ENCODE data around the gene FYN. TPM values are rescaled to one million over a fixed set of nuclear protein-coding genes. Genes with fewer than 3 reads are reported as not detected.

FYN gene
- total RNA-seq, 1 experiment from 2014 or later: 37.8 TPM

DNA sequence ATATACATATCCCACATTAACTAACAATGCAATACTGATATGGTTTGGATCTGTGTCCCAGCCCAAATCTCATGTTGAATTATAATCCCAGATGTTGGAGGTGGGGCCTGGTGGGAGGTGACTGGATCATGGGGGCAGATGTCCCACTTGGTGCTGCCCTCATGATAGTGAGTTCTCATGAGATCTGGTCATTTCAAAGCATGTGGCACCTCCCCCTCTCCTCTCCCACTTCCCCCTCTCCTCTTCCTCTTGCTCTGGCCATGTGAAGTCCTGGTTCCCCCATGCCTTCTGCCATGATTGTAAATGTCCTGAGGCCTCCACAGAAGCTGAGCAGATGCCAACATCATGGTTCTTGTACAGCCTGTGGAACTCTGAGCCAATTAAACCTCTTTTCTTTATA, 71.2 kb downstream of the FYN start:
- H3K27ac Mint-ChIP-seq (ENCODE audit: low read depth, unreplicated experiment): no peak overlapping the region
- POLR2A ChIA-PET: no interaction called here
- intact Hi-C loops (cut with micrococcal nuclease): no loop called here
- no peaks in the 10 kb centered on the region for H3K27me3 Mint-ChIP-seq (ENCODE audit: insufficient read depth, unreplicated experiment)
- no peaks in the 10 kb centered on the region for H3K9me3 Mint-ChIP-seq (ENCODE audit: unreplicated experiment)
- CTCF ChIA-PET: no interaction called here
- no peaks in the 10 kb centered on the region for H3K36me3 Mint-ChIP-seq (ENCODE audit: insufficient read depth, unreplicated experiment)
- TF ChIP-seq CTCF (IDR thresholded peaks at IDR 0.05; ENCODE audit: unreplicated experiment): no peak
- H3K4me3 Mint-ChIP-seq (ENCODE audit: unreplicated experiment): no peak overlapping the region
- no peaks in the 10 kb centered on the region for H3K4me1 Mint-ChIP-seq (ENCODE audit: insufficient read depth, unreplicated experiment)
- no peak for DNase-seq (ENCODE audit: unreplicated experiment)
- no TSS peak for BruUV-seq (replicated peaks)

GRCh38 chr6:111800821-111801220, 72.4 kb downstream of the FYN start:
- no peaks in the 10 kb centered on the region for H3K27me3 Mint-ChIP-seq (ENCODE audit: insufficient read depth, unreplicated experiment)
- ChIA-PET POLR2A (interaction anchor here (0.6 kb wide), 1 partner anchor 49 kb away, joined by 3 read pairs; no protein-coding TSS in a partner anchor), CTCF (no interaction called here)
- TF ChIP-seq CTCF (IDR thresholded peaks at IDR 0.05; ENCODE audit: unreplicated experiment): no peak
- H3K4me3 Mint-ChIP-seq (ENCODE audit: unreplicated experiment): no peak overlapping the region
- no peaks in the 10 kb centered on the region for H3K9me3 Mint-ChIP-seq (ENCODE audit: unreplicated experiment)
- intact Hi-C loops (cut with micrococcal nuclease): no loop called here
- no peak overlapping the region for H3K27ac Mint-ChIP-seq (ENCODE audit: low read depth, unreplicated experiment)
- H3K4me1 Mint-ChIP-seq (ENCODE audit: insufficient read depth, unreplicated experiment): no peaks in the 10 kb centered on the region
- DNase-seq (ENCODE audit: unreplicated experiment): no peak
- no TSS peak for BruUV-seq (replicated peaks)
- no peaks in the 10 kb centered on the region for H3K36me3 Mint-ChIP-seq (ENCODE audit: insufficient read depth, unreplicated experiment)

DNA sequence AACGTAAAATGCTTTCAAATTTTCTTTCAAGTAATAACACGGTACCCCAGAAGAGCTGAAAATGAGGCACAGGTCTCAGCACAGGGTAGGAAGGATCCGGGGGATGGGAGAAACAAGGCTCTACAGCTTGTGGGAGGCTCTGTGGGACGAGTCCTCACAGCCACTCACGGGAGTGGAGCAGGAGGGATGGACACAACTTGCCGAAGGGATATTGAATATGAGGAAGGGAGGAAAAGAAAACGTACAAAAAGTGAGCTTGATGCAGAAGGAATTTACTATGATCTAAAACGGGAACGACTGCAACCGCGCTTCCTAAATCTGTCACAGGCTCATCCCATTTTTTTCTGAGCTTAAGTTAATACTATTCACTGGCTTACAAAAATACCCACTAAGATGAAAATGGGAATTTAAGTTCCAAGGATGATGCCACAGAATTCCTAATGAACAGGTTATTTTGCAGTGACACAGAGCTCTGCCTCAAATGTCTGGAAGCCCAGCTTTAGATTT, 72.9 kb downstream of the FYN start:
- intact Hi-C loops (cut with micrococcal nuclease): no loop called here
- POLR2A ChIA-PET: no interaction called here
- CTCF ChIA-PET: no interaction called here
- Mint-ChIP-seq H3K36me3 (ENCODE audit: insufficient read depth, unreplicated experiment) (no peaks in the 10 kb centered on the region), H3K27me3 (ENCODE audit: insufficient read depth, unreplicated experiment) (no peaks in the 10 kb centered on the region), H3K4me3 (ENCODE audit: unreplicated experiment) (no peak overlapping the region), H3K4me1 (ENCODE audit: insufficient read depth, unreplicated experiment) (no peaks in the 10 kb centered on the region), H3K9me3 (ENCODE audit: unreplicated experiment) (no peaks in the 10 kb centered on the region), H3K27ac (ENCODE audit: low read depth, unreplicated experiment) (no peak overlapping the region)
- no peak for TF ChIP-seq CTCF (IDR thresholded peaks at IDR 0.05; ENCODE audit: unreplicated experiment)
- DNase-seq (ENCODE audit: unreplicated experiment): no peak
- BruUV-seq (replicated peaks): no TSS peak

- H3K4me3 Mint-ChIP-seq (ENCODE audit: unreplicated experiment): no peak overlapping the region
- ChIA-PET POLR2A (no interaction called here), CTCF (interaction anchor here (0.8 kb wide), 1 partner anchor 245 kb away, joined by 3 read pairs; no protein-coding TSS in a partner anchor)
- H3K36me3 Mint-ChIP-seq (ENCODE audit: insufficient read depth, unreplicated experiment): no peaks in the 10 kb centered on the region
- intact Hi-C loops (cut with micrococcal nuclease): no loop called here
- H3K27me3 Mint-ChIP-seq (ENCODE audit: insufficient read depth, unreplicated experiment): no peaks in the 10 kb centered on the region
- no peak for DNase-seq (ENCODE audit: unreplicated experiment)
- H3K4me1 Mint-ChIP-seq (ENCODE audit: insufficient read depth, unreplicated experiment): no peaks in the 10 kb centered on the region
- H3K27ac Mint-ChIP-seq (ENCODE audit: low read depth, unreplicated experiment): no peak overlapping the region
- no TSS peak for BruUV-seq (replicated peaks)
- no peak for TF ChIP-seq CTCF (IDR thresholded peaks at IDR 0.05; ENCODE audit: unreplicated experiment)
- H3K9me3 Mint-ChIP-seq (ENCODE audit: unreplicated experiment): no peaks in the 10 kb centered on the region
Measured at GRCh38 chr6:111799576-111800258, 73.5 kb downstream of the FYN start.
